Natural killer cell (primary cell): ENCODE data around the gene PRXL2B. TPM values are rescaled to one million over a fixed set of nuclear protein-coding genes. Genes with fewer than 3 reads are reported as not detected.

ENCODE experiments used
- ATAC-seq, 3 donors: fragments of 150-1000 bp in 2 of 3; fragments of 200-7000 bp in 1 of 3; cut with Tn5 transposase; 1 replicate in 1 of 3; 2 replicates in 2 of 3; pipeline ENCODE4 v1.10.0; 2021; ENCODE audit warnings: mild to moderate bottlenecking in 2 of 3, moderate library complexity in 2 of 3
- DNase-seq, 2 donors: peaks; one replicate each; pipeline versions ENCODE4 v3.0.0 to v3.0.0-alpha.2; 2013 to 2021; ENCODE audit warnings: mixed read lengths in 1 of 2
- H3K27ac ChIP-seq: one replicate; pipeline ENCODE4 v1.5.1; 2013; ENCODE audit warnings: mild to moderate bottlenecking, low read length
- H3K27me3 ChIP-seq: one replicate; pipeline ENCODE4 v1.6.1; 2013; ENCODE audit warnings: low read length; ENCODE audit not compliant: control insufficient read depth, insufficient read depth
- H3K36me3 ChIP-seq: one replicate; pipeline ENCODE4 v1.6.1; 2013; ENCODE audit warnings: low read length; ENCODE audit not compliant: control insufficient read depth, insufficient read depth
- H3K4me1 ChIP-seq: one replicate; pipeline ENCODE4 v1.6.1; 2013; ENCODE audit warnings: low read length; ENCODE audit not compliant: control insufficient read depth, insufficient read depth
- H3K4me3 ChIP-seq: one replicate; pipeline ENCODE4 v1.5.1; 2013; ENCODE audit warnings: low read length
- H3K9me3 ChIP-seq: one replicate; pipeline ENCODE4 v1.6.1; 2013; ENCODE audit warnings: low read length; ENCODE audit not compliant: control insufficient read depth, insufficient read depth
- H3K27ac Mint-ChIP-seq, 2 donors: one replicate each; pipeline ENCODE4 v1.8.0; 2022; ENCODE audit warnings: mild to moderate bottlenecking in 2 of 2, mixed read lengths in 2 of 2, moderate library complexity in 1 of 2
- H3K27me3 Mint-ChIP-seq, 2 donors: one replicate each; pipeline ENCODE4 v1.8.0; 2022; ENCODE audit warnings: low read depth in 2 of 2, mixed read lengths in 2 of 2
- H3K36me3 Mint-ChIP-seq: one replicate; pipeline ENCODE4 v1.8.0; 2022; ENCODE audit warnings: mixed read lengths
- H3K4me1 Mint-ChIP-seq, 2 donors: one replicate each; pipeline ENCODE4 v1.8.0; 2022; ENCODE audit warnings: mixed read lengths in 2 of 2
- H3K4me3 Mint-ChIP-seq: one replicate; pipeline ENCODE4 v1.8.0; 2022; ENCODE audit warnings: mild to moderate bottlenecking, moderate library complexity, mixed read lengths
- H3K9me3 Mint-ChIP-seq, 2 donors: one replicate each; pipeline ENCODE4 v1.8.0; 2022; ENCODE audit warnings: mixed read lengths in 2 of 2
- WGBS: methylation state at CpG from one replicate; pipeline ENCODE4 v1.1.7; 2013; ENCODE audit warnings: missing lambda C conversion rate; ENCODE audit not compliant: insufficient coverage; 5-methylcytosine and 5-hydroxymethylcytosine counted together
- intact Hi-C: fragments of 100-400 bp; cut with micrococcal nuclease; formaldehyde crosslinking; loops from one replicate; pipeline ENCODE4 v1.14.2; 2022
- total RNA-seq, 4 donors: library from RNA; stranded (reverse); fragments of 120-200 nt in 1 of 4; gene quantifications; one replicate each; pipeline versions ENCODE4 v1.2.3 to v1.2.4, GENCODE V29; 2013 to 2022
- TF ChIP-seq, protein P1 (sequence below): fragments of 200-600 bp; IDR thresholded peaks from one replicate; pipeline ENCODE4 v1.8.0; 2022; ENCODE audit warnings: antibody characterized with exemption

PRXL2B gene
- total RNA-seq, 3 donors from 2014 or later (not counting 1 experiment from before 2014, with no cell fraction given), result 11.3 to 15.1 (median 11.6) TPM

DNA sequence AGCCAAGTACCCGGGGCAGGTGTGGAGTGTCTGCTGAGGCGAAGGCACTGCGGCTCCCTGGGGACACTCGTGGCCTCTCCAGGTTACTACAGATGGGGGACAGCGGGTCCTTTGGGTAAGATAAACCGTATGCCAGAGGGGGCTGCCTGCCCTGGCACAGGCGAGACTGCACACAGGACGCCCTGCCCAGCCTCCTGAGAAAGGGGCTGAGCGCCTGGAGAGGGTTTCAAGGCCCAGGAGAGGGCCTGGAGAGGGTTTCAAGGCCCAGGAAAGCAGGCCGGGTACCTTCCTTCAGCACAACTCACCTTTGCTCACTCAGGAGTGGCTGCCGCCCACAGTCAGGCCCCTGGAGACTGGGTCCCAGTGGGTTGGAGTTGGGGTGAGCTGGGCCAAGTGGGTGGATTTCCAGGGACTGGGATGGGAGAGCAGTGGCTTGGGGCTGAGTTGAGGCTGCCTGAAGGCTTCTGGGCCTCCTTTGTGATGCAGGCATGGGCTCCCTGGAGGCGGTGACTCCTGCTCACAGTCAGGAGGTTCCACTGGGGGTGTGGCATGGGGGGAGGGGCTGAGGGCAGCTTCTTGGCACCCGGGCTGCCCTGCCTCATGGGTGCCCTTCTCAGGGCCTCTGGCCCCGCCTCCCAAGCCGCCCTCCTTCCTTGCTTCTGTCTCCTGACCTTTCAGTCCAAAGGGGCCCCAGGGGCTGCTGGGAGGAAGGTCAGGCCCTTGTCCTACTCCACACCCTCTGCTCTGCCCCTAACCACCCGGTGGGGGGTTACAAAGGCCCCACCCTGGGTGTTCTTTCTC is 46.2 kb downstream of the PRXL2B start, which contains the start of gene MMEL1:
TSS of gene MMEL1 (minus strand) at position 456 of the 801 bp plus-strand sequence. CDS start 3,532 bp downstream, outside the sequence.
- Histone ChIP-seq H3K4me3 (no peak within 1 kb of the TSS), H3K27me3 (peaks cover 15% of the 10 kb centered on the region), H3K36me3 (no peaks in the 10 kb centered on the region), H3K9me3 (peaks cover 5% of the 10 kb centered on the region), H3K4me1 (peaks cover 5% of the 10 kb centered on the region), H3K27ac (no peak within 1 kb of the TSS)
- H3K4me1 Mint-ChIP-seq, result no peaks in the 10 kb centered on the region
- no peak for ATAC-seq
- H3K36me3 Mint-ChIP-seq, result no peaks in the 10 kb centered on the region
- TF ChIP-seq, protein P1, sequence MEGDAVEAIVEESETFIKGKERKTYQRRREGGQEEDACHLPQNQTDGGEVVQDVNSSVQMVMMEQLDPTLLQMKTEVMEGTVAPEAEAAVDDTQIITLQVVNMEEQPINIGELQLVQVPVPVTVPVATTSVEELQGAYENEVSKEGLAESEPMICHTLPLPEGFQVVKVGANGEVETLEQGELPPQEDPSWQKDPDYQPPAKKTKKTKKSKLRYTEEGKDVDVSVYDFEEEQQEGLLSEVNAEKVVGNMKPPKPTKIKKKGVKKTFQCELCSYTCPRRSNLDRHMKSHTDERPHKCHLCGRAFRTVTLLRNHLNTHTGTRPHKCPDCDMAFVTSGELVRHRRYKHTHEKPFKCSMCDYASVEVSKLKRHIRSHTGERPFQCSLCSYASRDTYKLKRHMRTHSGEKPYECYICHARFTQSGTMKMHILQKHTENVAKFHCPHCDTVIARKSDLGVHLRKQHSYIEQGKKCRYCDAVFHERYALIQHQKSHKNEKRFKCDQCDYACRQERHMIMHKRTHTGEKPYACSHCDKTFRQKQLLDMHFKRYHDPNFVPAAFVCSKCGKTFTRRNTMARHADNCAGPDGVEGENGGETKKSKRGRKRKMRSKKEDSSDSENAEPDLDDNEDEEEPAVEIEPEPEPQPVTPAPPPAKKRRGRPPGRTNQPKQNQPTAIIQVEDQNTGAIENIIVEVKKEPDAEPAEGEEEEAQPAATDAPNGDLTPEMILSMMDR, result no peak
- no peak for DNase-seq
- H3K4me3 Mint-ChIP-seq, result no peak within 1 kb of the TSS
- WGBS, result 65% methylated on average over 15 of the region's 16 CpGs
- intact Hi-C loops, result no loop called here
- H3K9me3 Mint-ChIP-seq, result no peaks in the 10 kb centered on the region
- H3K27me3 Mint-ChIP-seq, result peaks cover 0 to 11% of the 10 kb centered on the region in 2 donors
- H3K27ac Mint-ChIP-seq, result no peak within 1 kb of the TSS

DNA sequence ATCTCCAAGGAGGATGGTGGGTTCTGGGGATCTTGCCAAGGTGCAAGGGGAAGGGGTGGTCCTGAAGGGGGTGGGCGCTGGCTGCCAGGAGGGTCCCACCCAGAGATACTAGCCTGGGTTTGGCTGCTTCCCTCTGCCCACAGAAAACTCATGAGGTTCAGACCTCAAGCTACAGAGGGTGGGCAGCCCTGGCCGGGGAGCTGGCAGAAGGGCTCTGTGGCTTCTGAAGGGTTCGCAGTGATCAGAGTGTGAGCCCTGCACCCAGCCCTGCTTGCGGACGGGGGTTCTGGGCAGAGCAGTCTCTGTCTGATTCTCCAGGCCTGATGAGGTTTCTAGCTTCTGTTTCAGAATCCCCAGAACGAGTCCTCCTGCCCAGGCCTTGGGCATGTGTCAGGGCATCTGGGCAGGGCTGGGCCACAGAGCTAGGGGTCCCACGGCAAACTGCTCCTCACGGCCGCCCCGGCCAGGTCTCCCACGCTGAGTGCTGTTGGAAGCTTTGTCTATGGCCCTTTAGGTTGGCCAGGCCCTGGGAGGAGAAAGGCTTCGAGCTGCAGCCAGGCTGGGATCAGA is 46.9 kb downstream of the PRXL2B start:
- no peaks in the 10 kb centered on the region for H3K36me3 ChIP-seq
- no peak overlapping the region for H3K27ac ChIP-seq
- Mint-ChIP-seq H3K27me3 (peaks cover 0 to 10% of the 10 kb centered on the region in 2 donors), H3K27ac (no peak overlapping the region), H3K9me3 (no peaks in the 10 kb centered on the region), H3K4me1 (no peaks in the 10 kb centered on the region), H3K36me3 (no peaks in the 10 kb centered on the region), H3K4me3 (no peak overlapping the region)
- intact Hi-C loops, result no loop called here
- no peak for ATAC-seq
- peaks cover 5% of the 10 kb centered on the region for H3K9me3 ChIP-seq
- 78% methylated on average over 12 of the region's 12 CpGs for WGBS
- TF ChIP-seq, protein P1, result no peak
- H3K27me3 ChIP-seq, result peaks cover 8% of the 10 kb centered on the region
- no peak overlapping the region for H3K4me3 ChIP-seq
- DNase-seq, result no peak
- peaks cover 3% of the 10 kb centered on the region for H3K4me1 ChIP-seq

DNA sequence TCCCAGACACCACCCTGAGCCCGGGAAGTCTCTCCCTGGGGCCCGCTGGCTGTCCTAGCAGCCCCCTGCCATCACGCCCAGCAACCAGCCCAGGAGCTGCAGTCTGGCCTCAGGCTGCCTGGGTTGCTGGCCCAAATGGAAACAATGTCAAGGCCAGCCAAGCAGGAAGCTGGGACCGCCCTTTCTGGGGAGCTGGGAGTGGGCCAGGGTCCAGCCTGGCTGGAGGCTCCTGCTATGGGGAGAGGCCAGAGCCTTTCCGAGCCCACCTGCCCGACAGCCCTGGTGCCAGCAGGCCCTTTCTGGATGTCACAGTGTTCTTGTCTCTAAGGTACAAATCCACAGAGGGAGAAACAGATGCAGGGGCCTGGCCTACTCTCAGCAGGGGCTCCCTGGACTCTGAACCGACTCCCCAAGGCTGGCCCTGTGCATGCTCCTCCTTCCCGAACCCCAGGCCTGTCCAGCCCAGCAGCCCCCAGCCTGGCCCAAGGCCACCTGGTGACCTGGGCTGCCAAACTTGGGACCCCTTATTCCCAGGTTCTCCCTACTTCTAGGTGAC is 47.4 kb downstream of the PRXL2B start:
- intact Hi-C loops, result no loop called here
- WGBS, result 82% methylated on average over 8 of the region's 8 CpGs
- DNase-seq, result no peak

More for the DNA sequence above, 47.4 kb downstream of the PRXL2B start:
- no peaks in the 10 kb centered on the region for H3K4me1 Mint-ChIP-seq
- H3K27ac Mint-ChIP-seq, result no peak overlapping the region
- H3K27me3 Mint-ChIP-seq, result peaks cover 0 to 10% of the 10 kb centered on the region in 2 donors
- H3K36me3 Mint-ChIP-seq, result no peaks in the 10 kb centered on the region
- H3K9me3 Mint-ChIP-seq, result no peaks in the 10 kb centered on the region
- ATAC-seq, result no peak
- Histone ChIP-seq H3K36me3 (no peaks in the 10 kb centered on the region), H3K27ac (no peak overlapping the region), H3K4me3 (no peak overlapping the region), H3K4me1 (no peaks in the 10 kb centered on the region), H3K9me3 (peaks cover 5% of the 10 kb centered on the region), H3K27me3 (peaks cover 8% of the 10 kb centered on the region)
- TF ChIP-seq, protein P1, result no peak
- no peak overlapping the region for H3K4me3 Mint-ChIP-seq
